KMS-11 (cell line): Measurements from ENCODE around the gene GP1BB.

Source experiments
- H2AFZ ChIP-seq: fragments of 200-600 bp; sonication (generic); 2 replicates; pipeline ENCODE4 v1.6.1; 2016; ENCODE audit warnings: antibody characterized with exemption, mixed run types, low read depth
- H3K27ac ChIP-seq: fragments of 200-600 bp; sonication (generic); 2 replicates; pipeline ENCODE4 v1.6.1; 2016; ENCODE audit warnings: mild to moderate bottlenecking, mixed run types
- H3K27me3 ChIP-seq: fragments of 200-600 bp; sonication (generic); 2 replicates; pipeline ENCODE4 v1.6.1; 2017; ENCODE audit warnings: mild to moderate bottlenecking, low read depth, mixed run types, moderate library complexity; ENCODE audit not compliant: insufficient read depth
- H3K36me3 ChIP-seq: fragments of 200-600 bp; sonication (generic); 2 replicates; pipeline ENCODE4 v1.6.1; 2017; ENCODE audit warnings: mild to moderate bottlenecking, mixed run types; ENCODE audit not compliant: insufficient read depth
- H3K4me1 ChIP-seq: fragments of 200-600 bp; sonication (generic); 2 replicates; pipeline ENCODE4 v1.6.1; 2016; ENCODE audit warnings: mild to moderate bottlenecking, low read depth, mixed run types; ENCODE audit not compliant: poor library complexity, severe bottlenecking
- H3K4me2 ChIP-seq: fragments of 200-600 bp; sonication (generic); 2 replicates; pipeline ENCODE4 v1.7.0; 2016; ENCODE audit warnings: mild to moderate bottlenecking, mixed run types
- H3K4me3 ChIP-seq: fragments of 200-600 bp; sonication (generic); IDR thresholded peaks from 2 replicates; pipeline ENCODE4 v1.6.1; 2017; ENCODE audit warnings: low read depth, low read length, mixed read lengths; ENCODE audit not compliant: insufficient read depth
- H3K79me2 ChIP-seq: fragments of 200-600 bp; sonication (generic); 2 replicates; pipeline ENCODE4 v1.6.1; 2016; ENCODE audit warnings: low read depth, mixed run types; ENCODE audit not compliant: insufficient read depth
- H3K9ac ChIP-seq: fragments of 200-600 bp; sonication (generic); 2 replicates; pipeline ENCODE4 v1.6.1; 2016; ENCODE audit warnings: mild to moderate bottlenecking, mixed run types
- H4K20me1 ChIP-seq: fragments of 200-600 bp; sonication (generic); 2 replicates; pipeline ENCODE4 v1.6.1; 2016; ENCODE audit warnings: mild to moderate bottlenecking, mixed run types; ENCODE audit not compliant: insufficient read depth
- TF ChIP-seq, protein P1 (sequence below): fragments of 200-600 bp; sonication (generic); conservative IDR thresholded peaks from 2 replicates; pipeline ENCODE4 v1.6.1; 2017; ENCODE audit warnings: low read depth, mild to moderate bottlenecking, antibody characterized with exemption, low read length, moderate library complexity, mixed read lengths

Gene GP1BB

DNA sequence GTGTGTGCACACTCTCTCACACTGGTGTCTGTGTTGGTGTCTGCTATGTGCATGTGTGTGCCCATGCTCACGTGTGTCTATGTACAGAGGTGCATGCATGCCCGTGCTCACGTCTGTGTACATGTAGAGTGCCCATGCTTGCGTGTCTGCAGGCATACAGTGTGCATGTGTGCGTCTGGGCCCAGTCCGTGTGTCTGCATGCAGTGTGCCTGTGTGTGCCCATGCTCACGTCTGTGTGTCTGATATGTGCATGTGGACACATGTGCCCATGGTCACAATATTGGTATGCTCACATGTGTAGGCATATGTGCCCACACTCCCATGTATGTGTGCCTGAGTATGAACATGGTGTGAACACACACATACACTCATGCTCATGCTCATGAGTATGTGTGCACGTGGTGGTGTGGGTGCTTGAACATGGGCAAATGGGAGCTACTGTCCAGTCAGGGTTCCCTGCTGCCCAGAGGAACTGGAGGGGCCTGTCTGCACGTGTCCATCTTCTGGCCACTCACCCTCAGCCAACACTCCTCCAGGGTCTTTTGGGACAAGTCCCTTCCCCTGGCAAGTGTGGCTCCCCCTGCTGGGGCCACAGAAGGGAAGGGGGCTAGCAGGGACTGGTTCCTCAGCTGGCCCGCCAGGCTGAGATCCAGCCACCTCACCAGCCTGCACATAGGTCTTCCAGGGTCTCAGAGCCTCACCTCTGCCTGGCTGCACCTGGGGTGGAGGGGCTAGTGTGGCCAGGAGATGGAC is 29.9 kb downstream of the GP1BB start:
- Histone ChIP-seq H3K36me3 (no peaks in the 10 kb centered on the region), H3K79me2 (no peaks in the 10 kb centered on the region), H3K27ac (no peak overlapping the region), H3K4me1 (peaks cover 8% of the 10 kb centered on the region), H3K4me2 (no peak overlapping the region), H2AFZ (no peak overlapping the region), H3K27me3 (peaks cover 68% of the 10 kb centered on the region), H3K4me3 (no peak overlapping the region), H4K20me1 (no peaks in the 10 kb centered on the region), H3K9ac (no peak overlapping the region)
- TF ChIP-seq, protein P1, sequence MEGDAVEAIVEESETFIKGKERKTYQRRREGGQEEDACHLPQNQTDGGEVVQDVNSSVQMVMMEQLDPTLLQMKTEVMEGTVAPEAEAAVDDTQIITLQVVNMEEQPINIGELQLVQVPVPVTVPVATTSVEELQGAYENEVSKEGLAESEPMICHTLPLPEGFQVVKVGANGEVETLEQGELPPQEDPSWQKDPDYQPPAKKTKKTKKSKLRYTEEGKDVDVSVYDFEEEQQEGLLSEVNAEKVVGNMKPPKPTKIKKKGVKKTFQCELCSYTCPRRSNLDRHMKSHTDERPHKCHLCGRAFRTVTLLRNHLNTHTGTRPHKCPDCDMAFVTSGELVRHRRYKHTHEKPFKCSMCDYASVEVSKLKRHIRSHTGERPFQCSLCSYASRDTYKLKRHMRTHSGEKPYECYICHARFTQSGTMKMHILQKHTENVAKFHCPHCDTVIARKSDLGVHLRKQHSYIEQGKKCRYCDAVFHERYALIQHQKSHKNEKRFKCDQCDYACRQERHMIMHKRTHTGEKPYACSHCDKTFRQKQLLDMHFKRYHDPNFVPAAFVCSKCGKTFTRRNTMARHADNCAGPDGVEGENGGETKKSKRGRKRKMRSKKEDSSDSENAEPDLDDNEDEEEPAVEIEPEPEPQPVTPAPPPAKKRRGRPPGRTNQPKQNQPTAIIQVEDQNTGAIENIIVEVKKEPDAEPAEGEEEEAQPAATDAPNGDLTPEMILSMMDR: no peak

DNA sequence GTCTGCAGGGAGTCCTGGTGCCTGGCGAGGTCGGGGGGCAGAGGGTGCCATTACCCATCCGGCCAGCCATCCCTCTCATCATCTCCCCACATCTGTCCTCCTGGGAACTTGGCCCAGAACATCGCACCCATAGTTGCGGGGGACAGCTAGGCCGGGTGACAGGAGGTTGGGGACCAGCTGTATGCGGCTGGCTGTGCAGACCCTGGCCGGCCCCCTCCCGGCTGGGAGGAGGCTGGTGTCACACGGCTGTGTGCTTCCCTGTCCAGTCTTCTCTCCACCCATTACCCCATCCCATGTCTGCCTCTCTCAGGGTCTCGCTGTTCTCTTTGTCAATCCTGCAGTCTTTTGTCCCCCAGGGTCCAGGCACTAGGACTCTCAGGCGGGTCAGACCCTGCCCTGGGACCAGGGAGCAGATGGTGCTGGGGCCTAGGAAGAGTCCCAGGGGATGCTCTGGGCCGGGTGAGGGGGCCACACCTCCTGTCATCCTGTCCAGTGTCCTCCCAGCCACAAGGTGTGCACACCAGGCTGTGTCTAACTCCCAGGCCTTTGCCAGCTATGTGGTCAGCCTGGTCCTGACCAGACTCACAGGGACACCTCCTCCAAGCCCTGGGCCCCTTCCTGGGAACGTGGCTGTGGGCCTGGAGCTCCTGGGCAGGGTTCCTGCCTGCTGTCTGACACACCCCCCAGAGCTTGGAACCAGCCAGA is 30.8 kb downstream of the GP1BB start:
- H3K4me1 ChIP-seq: peaks cover 8% of the 10 kb centered on the region
- H3K27me3 ChIP-seq: peaks cover 66% of the 10 kb centered on the region
- no peaks in the 10 kb centered on the region for H3K36me3 ChIP-seq
- H3K4me3 ChIP-seq: no peak overlapping the region
- no peak overlapping the region for H3K9ac ChIP-seq
- TF ChIP-seq, protein P1: no peak
- no peaks in the 10 kb centered on the region for H4K20me1 ChIP-seq
- H3K27ac ChIP-seq: no peak overlapping the region
- H2AFZ ChIP-seq: no peak overlapping the region
- H3K79me2 ChIP-seq: no peaks in the 10 kb centered on the region
- H3K4me2 ChIP-seq: no peak overlapping the region

DNA sequence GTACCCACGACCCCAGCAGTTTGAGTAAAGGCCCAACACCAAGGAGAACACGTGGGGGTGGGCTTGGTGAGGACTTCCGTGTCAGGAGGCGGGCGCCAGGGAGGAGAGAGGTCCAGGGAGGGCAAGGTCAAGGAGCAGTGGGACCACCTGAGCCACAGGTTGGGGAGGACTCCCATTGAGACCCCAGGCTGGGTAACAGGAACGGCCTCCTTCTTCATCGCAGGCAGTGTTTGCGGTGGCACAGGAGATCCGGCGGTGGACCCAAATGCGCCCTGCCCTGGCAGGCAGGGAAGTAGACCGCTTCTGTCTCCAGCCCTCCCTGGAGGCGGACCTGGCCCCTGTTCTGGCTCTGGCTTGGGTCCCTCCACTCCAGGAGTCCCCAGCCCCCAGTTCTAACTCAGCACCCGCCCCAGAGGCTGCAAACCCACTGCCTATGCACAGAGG is 31.4 kb downstream of the GP1BB start:
- no peak overlapping the region for H3K4me2 ChIP-seq
- TF ChIP-seq, protein P1: no peak
- H3K36me3 ChIP-seq: no peaks in the 10 kb centered on the region
- no peaks in the 10 kb centered on the region for H3K79me2 ChIP-seq
- H3K4me3 ChIP-seq: no peak overlapping the region
- H3K9ac ChIP-seq: no peak overlapping the region
- H3K27me3 ChIP-seq: peaks cover 69% of the 10 kb centered on the region
- peaks cover 8% of the 10 kb centered on the region for H3K4me1 ChIP-seq
- H4K20me1 ChIP-seq: no peaks in the 10 kb centered on the region
- H2AFZ ChIP-seq: no peak overlapping the region
- H3K27ac ChIP-seq: no peak overlapping the region

DNA sequence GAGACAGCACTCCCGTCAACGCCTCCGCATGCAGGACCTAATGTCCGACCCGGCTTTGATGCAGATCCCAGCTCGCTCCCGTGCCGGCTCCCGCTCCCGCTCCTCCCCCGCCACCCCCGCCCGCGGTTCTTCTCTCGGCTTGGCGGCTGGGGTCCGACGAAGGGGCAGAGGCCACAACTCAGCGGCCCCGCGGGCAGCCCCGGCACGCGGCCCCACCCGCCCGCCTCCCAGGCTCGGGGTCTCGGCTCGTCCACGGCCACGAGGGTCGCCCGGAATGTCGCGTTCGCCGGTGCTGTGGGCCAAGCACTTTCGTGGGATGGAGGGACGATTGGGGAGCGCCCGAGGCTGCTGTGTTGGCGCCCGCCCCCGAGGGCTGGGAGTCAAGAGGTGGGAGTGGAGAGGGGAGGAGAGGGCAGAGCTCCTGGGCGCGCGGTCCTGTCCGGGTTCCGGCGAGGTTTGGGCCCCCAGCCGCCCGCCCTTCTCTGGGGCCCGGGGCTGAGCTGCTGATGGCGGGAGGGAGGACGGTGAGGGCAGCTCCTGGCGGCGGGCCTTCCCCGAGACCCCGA is 31.9 kb downstream of the GP1BB start:
- Histone ChIP-seq H3K4me1 (peaks cover 8% of the 10 kb centered on the region), H3K4me2 (no peak overlapping the region), H3K27me3 (peaks cover 69% of the 10 kb centered on the region), H3K9ac (no peak overlapping the region), H3K27ac (no peak overlapping the region), H4K20me1 (no peaks in the 10 kb centered on the region), H3K79me2 (no peaks in the 10 kb centered on the region), H3K4me3 (no peak overlapping the region), H2AFZ (no peak overlapping the region), H3K36me3 (no peaks in the 10 kb centered on the region)
- TF ChIP-seq, protein P1: no peak
